ENCODE results near the gene MRM2.
"Not testable (repeated sequence)": the region's sequence is repeated elsewhere in the genome, so short reads cannot be mapped to it uniquely, and the experiment has no call there.

The MRM2 gene

GRCh38 chr7:2273866-2274265 is 31.9 kb upstream of the MRM2 start:
- no peak for TF ChIP-seq POLR2A (IDR thresholded peaks at IDR 0.05; ENCODE audit: low read depth, low read length)
- FAIRE-seq (no peak), DNase-seq (ENCODE audit: insufficient read length, low spot score) (no peak)

GRCh38 chr7:2272031-2272430 is 30.0 kb upstream of the MRM2 start:
- FAIRE-seq (no peak), DNase-seq (ENCODE audit: insufficient read length, low spot score) (no peak)
- TF ChIP-seq POLR2A (IDR thresholded peaks at IDR 0.05; ENCODE audit: low read depth, low read length) = no peak

- FAIRE-seq = no peak
- no peak for TF ChIP-seq POLR2A (IDR thresholded peaks at IDR 0.05; ENCODE audit: low read depth, low read length)
- no peak for DNase-seq (ENCODE audit: insufficient read length, low spot score)
Measured at GRCh38 chr7:2271273-2272026, 29.4 kb upstream of the MRM2 start.

GRCh38 chr7:2270495-2270894 is 28.5 kb upstream of the MRM2 start:
- FAIRE-seq = no peak
- TF ChIP-seq POLR2A (IDR thresholded peaks at IDR 0.05; ENCODE audit: low read depth, low read length) = no peak
- DNase-seq (ENCODE audit: insufficient read length, low spot score) = no peak

- DNase-seq (ENCODE audit: insufficient read length, low spot score) (no peak), FAIRE-seq (no peak)
- no peak for TF ChIP-seq POLR2A (IDR thresholded peaks at IDR 0.05; ENCODE audit: low read depth, low read length)
Measured at GRCh38 chr7:2269991-2270460, 28.0 kb upstream of the MRM2 start.

- not testable (repeated sequence) for DNase-seq (ENCODE audit: insufficient read length, low spot score); FAIRE-seq
Measured at GRCh38 chr7:2269089-2269990, 27.3 kb upstream of the MRM2 start.

GRCh38 chr7:2266911-2267310 is 24.9 kb upstream of the MRM2 start:
- DNase-seq (ENCODE audit: insufficient read length, low spot score) (peak; percentile 68), FAIRE-seq (no peak)
- no peak for TF ChIP-seq POLR2A (IDR thresholded peaks at IDR 0.05; ENCODE audit: low read depth, low read length)

GRCh38 chr7:2264158-2264557 is 22.2 kb upstream of the MRM2 start:
- FAIRE-seq (no peak), DNase-seq (ENCODE audit: insufficient read length, low spot score) (no peak)
- TF ChIP-seq POLR2A (IDR thresholded peaks at IDR 0.05; ENCODE audit: low read depth, low read length) = no peak

- DNase-seq (ENCODE audit: insufficient read length, low spot score) = no peak
- no peak for TF ChIP-seq POLR2A (IDR thresholded peaks at IDR 0.05; ENCODE audit: low read depth, low read length)
- no peak for FAIRE-seq
Measured at GRCh38 chr7:2263176-2263575, 21.2 kb upstream of the MRM2 start.

- FAIRE-seq = no peak
- DNase-seq (ENCODE audit: insufficient read length, low spot score) = no peak
- no peak for TF ChIP-seq POLR2A (IDR thresholded peaks at IDR 0.05; ENCODE audit: low read depth, low read length)
Measured at GRCh38 chr7:2261611-2262010, 19.6 kb upstream of the MRM2 start.

GRCh38 chr7:2260820-2261219 is 18.8 kb upstream of the MRM2 start:
- DNase-seq (ENCODE audit: insufficient read length, low spot score) = peak; percentile 93
- TF ChIP-seq POLR2A (IDR thresholded peaks at IDR 0.05; ENCODE audit: low read depth, low read length) = no peak
- no peak for FAIRE-seq

- FAIRE-seq = no peak
- TF ChIP-seq POLR2A (IDR thresholded peaks at IDR 0.05; ENCODE audit: low read depth, low read length) = no peak
- no peak for DNase-seq (ENCODE audit: insufficient read length, low spot score)
Measured at GRCh38 chr7:2259480-2259879, 17.5 kb upstream of the MRM2 start.

GRCh38 chr7:2258661-2259365 is 16.8 kb upstream of the MRM2 start:
- TF ChIP-seq POLR2A (IDR thresholded peaks at IDR 0.05; ENCODE audit: low read depth, low read length) = no peak
- DNase-seq (ENCODE audit: insufficient read length, low spot score) (no peak), FAIRE-seq (no peak)

- TF ChIP-seq POLR2A (IDR thresholded peaks at IDR 0.05; ENCODE audit: low read depth, low read length) = no peak
- FAIRE-seq = no peak
- DNase-seq (ENCODE audit: insufficient read length, low spot score) = no peak
Measured at GRCh38 chr7:2257651-2258050, 15.6 kb upstream of the MRM2 start.

All from H54 (cell line).